Stimulated activated CD8-positive, alpha-beta memory T cell treated with anti-CD3 and anti-CD28 coated beads, Interleukin-2, amount 100 ng/mL, for 1 hour (primary cell): ENCODE data around the gene HNRNPR.
"Not testable (repeated sequence)": the region's sequence is repeated elsewhere in the genome, so short reads cannot be mapped to it uniquely, and the experiment has no call there.

Experiments
- DNase-seq, 2 donors: peaks; one replicate each; pipeline ENCODE4 v3.0.0-alpha.2; 2020; ENCODE audit warnings: low read depth in 2 of 2

HNRNPR gene

DNA sequence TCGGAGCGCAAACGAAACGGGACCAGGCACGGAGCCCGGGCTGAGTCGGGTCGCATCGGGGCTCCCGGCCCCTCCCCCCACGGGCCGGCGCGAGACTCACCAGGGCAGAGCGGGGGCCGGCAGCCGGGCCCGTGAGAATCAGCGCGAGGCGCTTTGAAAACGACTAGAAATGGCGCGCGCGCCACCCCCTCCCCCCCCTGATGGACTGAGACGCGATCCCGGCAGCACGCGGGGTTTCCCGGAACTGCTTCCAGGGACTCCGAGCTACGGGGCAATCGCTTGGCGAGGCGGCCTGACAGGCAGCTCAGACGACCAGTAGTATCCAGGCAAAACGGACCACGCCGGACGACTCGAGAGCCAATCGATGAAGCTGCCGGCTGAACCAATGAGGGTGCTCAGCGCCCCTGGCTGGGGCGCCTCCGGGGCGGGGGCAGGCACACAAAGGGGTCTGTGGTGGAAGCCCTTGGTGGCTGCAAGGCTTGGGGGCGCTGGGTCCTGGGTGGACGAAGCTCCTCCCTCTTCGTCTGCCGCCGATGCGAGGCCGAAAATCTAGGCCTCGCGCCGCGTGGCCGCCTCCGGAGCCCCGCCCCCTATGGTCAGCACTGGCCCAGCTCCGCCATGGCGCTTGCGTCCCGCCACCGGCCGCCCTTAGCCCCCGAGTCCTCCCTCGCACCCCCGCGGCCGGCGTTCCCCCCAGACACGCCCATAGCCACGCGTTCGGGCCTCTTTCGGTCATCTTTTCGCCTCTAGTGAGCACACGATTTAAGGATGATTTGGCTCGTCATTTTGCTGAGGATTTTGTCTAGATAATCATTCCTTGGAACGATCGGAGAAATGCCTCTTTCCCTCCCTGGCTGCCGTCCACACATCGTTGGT, at the start of gene HNRNPR:
Gene HNRNPR, minus strand, starts transcription at position 174 of the 876 bp plus-strand sequence. CDS start 3,276 bp downstream, outside the sequence.
- DNase-seq: peak; percentile 96

DNA sequence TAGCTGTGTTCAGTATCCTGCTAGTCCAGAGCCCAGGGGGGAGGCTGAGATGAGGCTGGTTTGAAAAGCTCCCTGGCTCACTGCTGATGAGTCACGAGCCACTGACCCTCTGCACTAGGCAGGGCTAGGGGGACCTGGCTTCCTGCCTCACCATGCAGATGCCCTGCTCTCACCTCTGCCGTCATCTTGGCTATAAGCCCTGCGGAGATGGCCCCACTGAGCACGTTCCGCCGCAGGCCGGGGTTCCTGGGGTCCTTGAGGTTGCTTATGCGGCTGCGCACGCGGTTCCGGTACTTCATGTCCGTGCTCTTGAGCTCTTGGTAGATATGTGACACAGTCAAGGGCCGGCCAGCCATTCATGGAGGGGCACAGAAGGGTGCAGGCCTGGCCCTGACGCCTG, 49.6 kb upstream of the HNRNPR start:
- no peak for DNase-seq

DNA sequence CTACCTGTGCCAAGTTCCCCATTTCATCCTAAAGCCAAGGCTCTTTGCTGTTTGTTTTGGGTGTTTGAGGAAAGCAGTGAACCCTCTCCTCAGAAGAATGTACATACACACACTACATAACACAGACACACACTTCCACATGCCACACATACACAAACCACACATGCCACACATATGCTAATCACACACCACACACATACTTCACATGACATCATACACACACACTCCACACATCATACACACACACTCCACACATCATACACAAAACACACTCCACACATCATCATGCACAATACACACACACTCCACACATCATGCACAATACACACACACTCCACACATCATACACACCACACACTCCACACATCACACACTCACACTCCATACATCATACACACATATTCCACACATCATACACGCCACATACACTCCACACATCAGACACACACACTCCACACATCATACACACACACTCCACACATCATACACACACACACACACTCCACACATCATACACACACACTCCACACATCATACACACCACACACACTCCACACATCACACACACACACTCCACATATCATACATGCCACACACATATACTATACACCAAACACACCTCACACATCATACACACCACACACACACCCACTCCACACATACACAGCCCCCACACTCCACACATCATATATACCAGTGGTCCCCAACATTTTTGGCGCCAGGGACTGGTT, 48.2 kb upstream of the HNRNPR start:
- no peak for DNase-seq

DNA sequence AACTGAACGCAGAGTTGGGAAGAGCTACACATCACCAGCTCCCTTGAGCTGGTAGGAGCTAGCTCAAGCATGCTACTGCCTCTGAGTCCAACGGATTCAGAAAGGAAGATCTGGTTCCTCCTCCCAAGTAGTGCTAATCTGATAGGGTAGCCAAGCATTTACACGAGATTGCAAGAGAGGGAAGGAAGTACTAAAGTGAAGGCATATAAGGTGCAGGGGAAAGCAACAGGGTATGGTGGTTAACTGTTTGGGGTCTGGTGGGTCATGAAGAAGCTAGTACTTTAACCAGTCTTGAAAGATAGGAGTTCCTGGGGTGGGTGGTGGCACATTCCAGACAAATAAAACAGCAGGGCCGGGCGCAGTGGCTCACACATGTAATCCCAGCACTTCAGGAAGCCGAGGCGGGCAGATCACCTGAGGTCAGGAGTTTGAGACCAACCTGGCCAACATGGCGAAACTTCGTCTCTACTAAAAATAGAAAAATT, 45.8 kb upstream of the HNRNPR start:
- no peak for DNase-seq

DNA sequence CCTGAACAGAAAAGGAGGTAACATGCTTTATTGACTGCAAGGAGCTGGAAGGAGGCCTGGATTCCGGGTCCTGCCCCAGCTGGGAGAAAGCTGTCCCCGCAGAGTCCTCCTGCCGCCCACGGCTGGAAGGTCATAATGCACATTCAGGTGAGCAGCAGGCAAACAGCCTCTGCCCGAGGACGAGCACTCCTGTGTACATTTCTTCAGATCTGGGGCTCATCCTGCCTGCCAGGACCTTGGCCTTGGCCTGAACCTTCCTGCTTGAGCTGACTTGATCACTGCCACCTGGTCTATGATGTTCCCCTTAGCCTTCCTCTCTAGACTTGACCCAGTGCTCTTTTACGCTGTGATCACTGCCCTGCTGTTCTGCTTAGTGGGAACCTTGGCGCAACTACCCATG, 43.4 kb upstream of the HNRNPR start:
- DNase-seq: no peak

DNA sequence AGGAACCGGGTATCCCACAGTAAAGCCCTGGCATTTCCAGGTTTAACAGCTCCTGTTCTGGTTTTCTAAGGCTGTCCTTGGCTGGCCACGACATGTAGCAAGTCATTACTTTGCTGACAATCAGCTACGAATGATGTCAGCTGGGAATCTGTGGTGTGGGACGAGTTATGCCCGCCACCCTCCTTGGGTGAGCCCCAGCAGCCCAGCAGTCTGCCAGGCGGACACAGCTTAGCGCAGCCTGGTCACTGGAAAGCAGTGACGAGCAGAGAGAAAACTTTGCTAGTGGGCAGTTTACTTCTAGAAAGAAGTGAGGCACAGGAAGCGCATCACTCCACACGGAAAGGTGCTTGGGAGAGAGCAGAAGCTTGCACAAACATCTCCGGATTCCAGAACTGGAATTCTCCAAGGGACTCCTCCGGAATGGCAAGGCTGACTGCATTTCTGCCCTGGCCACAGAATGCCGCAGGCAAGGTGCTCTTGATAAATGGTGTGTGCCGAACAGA, 41.1 kb upstream of the HNRNPR start:
- no peak for DNase-seq

DNA sequence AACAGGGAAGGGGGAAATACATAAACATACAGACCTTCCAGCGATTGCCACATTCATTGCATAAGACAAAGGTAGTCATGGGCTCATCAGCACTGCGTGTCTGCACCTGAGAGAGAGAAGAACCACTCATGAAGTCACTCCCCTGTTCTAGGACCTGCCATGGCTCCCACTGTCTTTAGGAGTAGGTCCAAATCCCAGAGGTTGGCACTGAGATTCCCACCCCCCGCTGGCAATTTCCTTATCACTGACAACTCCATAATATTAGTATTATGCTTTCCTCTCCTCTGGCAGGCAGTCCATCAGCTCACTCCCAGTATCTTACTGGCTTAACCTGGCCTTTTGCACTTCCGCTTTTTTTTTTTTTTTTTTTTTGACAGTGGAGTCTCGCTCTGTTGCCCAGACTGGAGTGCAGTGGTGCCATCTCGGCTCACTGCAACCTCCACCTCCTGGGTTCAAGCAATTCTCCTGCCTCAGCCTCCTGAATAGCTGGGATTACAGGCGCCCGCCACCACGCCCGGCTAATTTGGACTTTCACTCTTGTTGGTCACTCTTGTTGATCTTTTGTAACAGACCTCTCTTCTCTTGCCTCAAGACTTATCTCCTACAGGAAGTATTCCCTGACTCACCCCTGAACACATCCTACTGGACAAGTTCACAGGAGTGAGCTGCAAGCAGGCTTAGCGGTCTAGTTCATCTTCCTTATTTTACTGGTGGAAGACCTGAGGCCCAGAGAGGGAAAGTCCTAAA, 40.4 kb upstream of the HNRNPR start:
- no peak for DNase-seq

DNA sequence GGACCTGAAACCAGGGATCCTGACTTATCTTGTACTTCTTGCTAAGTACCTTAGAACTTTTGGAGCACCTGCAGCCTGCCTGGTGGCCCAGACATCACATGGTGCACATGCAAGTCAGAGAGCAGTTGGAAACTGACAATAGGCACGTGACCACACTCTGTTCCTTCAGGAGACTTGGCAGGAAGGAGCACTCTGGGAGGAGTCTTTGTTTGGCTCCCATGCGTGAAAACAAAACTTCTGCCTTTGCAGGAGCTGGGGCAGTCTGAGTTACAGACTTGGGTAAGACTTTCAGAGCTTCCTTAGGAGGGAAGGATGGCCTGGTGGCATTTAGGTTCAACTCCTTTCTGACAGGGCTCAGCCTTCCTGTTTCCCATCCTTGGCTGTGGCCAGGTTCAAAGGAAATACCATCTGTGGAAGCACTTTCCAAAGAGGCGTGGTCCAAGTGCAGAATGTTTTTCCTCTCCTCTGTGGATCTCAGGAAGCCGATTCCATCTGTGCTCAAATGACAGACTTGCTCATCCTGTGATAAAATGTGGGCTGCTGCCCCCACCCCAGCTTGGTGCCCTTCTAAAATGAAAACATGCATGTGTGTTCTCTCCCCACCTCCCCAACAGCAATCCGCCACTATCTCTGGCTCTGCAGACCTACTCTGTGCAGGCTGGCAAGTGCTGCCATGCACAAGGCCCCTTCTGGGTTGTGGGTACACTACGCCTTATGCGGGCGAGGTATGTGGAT, 39.7 kb upstream of the HNRNPR start:
- DNase-seq: no peak

DNA sequence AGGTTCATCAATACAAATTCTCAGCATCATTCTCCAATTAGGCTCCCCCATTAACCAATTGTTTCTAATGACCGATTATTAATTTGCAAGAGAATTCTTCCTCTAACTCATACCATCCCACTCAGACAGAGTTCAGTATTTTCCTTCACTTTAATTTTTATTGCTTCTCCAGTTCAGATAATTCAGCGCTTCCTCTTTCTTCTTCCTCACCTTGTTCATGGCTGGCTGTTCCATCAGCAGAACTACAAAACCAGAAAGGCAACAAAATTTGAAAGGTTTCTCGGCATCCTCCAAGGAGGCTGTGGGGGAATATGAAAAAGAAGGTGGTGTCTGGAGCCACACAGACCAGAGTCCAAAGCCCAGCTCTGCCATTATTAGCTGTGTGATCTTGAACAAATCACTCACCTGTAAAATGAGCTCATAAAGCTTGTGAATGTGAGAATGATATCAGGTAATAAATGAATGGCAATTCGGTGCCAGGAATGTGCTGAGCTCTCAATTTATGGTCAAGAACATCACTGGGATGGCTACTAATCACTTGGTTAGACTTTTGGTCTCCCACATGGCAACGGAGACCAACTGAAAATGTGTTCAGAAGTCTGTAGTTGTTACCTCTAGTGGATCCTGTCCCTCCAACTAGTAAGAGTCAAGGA, 37.3 kb upstream of the HNRNPR start:
- DNase-seq: no peak

DNA sequence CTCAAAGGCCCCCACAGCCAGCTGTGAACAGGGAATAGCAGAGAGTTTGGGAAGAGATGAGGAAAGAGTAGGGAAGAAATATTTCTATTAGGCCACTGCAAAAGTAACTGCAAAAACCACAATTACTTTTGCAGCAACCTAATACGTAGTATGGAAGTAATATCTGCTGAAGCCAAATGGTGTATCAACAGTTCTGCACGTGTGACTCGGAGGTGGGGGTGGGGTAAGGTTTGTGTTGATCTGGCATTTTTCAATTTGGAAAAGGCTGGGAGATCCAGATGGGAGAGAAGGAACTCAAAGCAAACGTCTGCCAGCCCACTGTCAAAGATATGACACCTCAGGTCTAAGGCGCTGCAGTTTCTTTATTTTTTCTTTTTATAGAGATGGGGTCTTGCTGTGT, 36.6 kb upstream of the HNRNPR start:
- DNase-seq: no peak

DNA sequence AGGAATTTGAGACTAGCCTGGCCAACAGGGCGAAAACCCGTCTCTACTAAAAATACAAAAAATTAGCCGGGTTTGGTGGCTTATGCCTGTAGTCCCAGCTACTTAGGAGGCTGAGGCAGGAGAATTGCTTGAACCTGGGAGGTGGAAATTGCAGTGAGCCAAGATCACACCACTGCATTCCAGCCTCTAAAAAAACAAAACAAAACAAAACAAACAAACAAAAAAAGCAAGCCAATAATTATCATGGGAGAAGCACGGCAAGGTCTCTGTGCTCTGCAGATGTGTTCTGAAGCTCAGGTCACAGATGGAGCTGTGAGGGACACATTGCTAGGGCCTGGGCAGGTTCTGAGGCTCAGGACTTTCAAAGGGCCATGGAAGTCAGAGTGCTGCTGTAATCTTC, 36.2 kb upstream of the HNRNPR start:
- not testable (repeated sequence) for DNase-seq

DNA sequence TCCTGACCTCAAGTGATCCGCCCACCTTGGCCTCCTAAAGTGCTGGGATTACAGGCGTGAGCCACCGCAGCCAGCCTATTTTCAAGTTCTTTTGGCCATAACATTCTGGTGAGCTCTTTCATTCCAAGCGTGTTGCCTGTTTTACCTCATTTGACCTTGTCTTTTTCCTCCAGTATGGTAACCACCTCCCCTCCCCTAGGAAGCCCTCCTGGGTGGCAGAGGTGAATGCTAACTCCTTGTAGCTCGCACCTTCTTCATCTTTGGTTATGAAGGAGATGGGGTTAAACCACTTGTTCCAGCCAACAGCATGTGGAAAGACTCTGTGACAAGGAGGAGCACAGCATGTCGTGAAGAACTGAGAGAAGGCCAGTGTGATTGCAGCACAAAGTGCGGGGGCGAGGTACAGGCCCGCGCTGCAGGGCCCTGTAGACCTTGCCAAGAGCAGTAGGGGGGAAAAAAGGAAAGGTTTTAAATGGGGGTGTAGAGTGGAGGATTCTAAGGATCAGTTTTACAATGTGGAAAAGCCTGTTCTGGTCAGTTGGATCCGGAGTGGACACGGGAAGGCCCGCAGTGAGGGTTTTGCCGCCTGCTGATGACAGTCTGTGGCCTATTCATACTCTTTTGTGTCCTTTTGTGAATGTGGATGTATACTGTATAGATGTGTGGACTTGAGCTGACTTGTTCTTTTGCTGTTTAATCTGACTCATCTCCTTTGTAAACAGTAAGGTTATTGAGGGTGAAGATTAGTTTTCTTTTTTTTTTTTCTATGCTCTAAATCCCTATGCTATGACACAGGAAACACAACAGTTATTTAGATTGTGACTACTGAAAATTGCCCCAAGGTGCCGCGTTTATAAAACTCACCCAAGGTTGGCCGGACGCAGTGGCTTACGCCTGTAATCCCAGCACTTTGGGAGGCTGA, 33.1 kb upstream of the HNRNPR start:
- DNase-seq: no peak

DNA sequence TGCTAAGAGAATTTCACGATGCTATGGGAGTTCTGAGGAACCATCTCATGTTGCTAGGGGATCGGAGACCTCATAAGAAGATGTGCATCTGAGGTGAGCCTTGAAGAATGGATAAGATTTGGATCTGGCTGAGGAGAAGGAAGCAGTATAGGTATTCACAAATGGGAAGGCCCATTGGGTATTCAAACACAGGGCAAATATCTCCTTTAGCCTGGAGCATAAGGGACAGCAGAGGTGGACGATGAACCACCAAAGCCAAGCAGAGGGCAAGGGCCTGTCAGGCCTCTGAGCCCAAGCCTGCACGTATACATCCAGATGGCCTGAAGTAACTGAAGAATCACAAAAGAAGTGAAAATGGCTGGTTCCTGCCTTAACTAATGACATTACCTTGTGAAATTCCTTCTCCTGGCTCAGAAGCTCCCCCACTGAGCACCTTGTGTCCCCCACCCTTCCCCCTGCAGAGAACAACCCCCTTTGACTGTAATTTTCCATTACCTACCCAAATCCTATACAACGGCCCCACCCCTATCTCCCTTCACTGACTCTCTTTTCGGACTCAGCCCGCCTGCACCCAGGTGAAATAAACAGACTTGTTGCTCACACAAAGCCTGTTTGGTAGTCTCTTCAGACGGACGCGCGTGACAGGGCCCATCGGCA, 30.1 kb upstream of the HNRNPR start:
- DNase-seq: not testable (repeated sequence)

DNA sequence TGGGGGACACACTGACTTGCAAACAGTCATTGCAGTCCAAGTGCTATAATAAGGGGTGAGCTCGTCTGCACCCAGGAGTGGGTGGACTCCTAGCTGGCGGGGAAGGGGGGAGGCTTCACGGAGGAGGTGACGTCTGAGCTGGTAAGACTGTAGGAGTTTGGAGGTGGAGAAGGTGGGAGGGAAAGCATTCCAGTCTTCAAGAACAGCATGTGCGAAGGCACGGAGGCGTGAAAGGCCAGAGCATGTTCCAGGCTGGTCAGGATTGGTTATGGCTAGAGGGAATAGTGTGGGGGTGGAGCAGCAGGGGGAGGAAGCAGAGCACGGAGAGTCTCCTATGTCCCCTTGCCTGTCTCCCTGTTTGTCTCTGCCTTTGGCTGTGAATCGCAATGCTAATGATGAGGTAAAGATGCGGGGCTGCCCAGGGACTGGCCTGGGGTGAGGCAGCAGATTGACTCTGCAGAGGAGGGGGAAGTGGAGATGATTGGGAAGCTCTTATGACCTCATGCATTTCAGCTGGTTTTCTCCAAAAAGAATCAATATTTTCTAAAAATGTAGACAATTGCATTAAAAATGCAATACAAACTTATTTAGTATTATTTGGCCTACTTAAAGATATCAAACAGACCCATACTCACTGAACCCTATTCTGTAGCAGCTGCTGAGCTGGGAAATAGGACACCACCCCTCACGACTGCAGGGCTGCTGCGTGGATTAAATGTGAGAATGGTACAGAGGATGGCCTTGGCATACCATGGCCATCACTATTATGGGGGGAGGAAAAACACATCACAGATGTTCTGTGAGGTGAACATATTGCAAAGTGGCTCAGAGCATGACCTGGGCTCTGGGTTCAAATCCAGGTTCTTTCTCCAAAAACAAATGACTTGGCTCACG, 28.1 kb upstream of the HNRNPR start:
- DNase-seq: no peak

DNA sequence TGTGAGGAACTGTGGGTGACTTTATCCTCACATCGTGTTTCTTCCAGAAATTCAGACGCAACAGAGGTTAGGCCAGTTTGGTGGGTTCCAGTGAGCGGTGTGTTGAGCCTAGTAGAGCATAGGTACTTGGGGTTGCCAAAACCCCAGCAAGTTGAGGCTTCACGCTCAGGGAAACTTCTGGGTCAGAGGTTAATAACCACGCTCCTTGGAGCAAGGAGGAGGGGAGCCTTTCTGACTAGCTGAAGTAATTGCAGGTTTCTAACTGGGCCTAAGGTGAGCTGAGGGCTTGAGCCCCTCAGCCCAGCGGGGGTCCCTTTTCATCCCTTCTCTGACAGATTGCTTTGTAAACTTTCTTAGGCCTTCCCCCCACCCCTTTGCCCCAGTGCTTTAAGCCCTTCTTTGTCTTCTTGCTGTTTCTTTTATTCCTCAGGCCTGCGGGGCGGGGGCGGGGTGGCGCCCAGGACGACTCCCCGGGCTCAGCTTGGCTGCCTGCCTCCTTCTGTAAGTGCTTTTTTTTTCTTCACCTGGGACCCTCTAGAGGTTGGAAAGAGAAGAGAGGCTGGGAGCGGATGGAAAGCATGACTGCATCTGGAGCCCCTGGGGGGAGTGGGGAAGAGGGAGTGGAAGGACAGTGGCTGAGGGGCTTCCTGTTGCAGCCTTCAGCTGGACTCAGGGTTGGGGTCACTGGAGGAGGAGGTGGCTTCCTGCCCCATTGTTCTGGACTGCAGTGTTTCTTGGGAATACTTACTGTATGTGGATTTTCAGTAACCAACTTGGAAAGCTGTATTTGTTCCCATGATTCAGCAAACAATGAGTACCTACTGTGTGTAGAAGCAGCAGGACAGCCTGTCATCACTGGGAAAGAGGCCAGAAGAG, 26.9 kb upstream of the HNRNPR start:
- DNase-seq: no peak

DNA sequence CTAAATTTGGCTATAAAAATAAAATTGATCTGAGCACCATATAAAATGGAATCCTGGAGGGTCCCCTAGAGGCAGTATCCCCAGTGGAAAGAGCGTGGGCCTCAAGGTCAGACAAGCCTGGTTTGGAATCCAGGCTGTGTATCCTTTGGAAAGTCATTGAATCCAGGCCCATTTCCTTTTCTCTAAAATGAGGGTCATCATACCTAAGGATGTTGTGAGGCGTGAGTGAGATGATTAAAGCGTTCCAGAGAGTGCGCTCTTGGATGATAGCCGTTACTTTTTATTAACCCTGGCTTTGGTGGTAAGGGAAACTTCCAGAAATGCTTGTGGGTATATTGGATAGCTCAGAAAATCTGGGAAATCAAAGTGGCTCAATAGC, 26.2 kb upstream of the HNRNPR start:
- no peak for DNase-seq
